HEK293 (cell line): ENCODE data around the gene SLC7A6.

Source experiments
- CTCF ChIA-PET: fragments of 350-600 bp; formaldehyde crosslinking; extraction: SDS; loops from one replicate; lab custom pipeline; 2021; ENCODE audit warnings: antibody characterized with exemption; lab: Yijun Ruan, JAX
- POLR2A ChIA-PET: fragments of 300-600 bp; formaldehyde crosslinking; extraction: SDS; loops from one replicate; lab custom pipeline; 2020; ENCODE audit warnings: antibody characterized with exemption, inconsistent platforms; lab: Yijun Ruan, JAX
- H3K27ac ChIP-seq: fragments of 200-500 bp; sonication (Bioruptor generic); 2 replicates; pipeline ENCODE4 v1.5.1; 2014; ENCODE audit warnings: low read depth, low read length, control low read depth, inconsistent platforms; ENCODE audit errors: extremely low read depth
- H3K36me3 ChIP-seq, 2 experiments: fragments of 200-500 bp in 1 of 2; sonication (Bioruptor generic) in 1 of 2; 1 replicate in 1 of 2; 2 replicates in 1 of 2; pipeline ENCODE4 v1.5.1; 2014 to 2017; ENCODE audit warnings: inconsistent platforms in 2 of 2, low read length in 2 of 2; ENCODE audit not compliant: control insufficient read depth in 2 of 2, insufficient read depth in 1 of 2
- H3K4me1 ChIP-seq: fragments of 200-500 bp; sonication (Bioruptor generic); 2 replicates; pipeline ENCODE4 v1.5.1; 2014; ENCODE audit warnings: mild to moderate bottlenecking, low read length, inconsistent platforms; ENCODE audit not compliant: control insufficient read depth, insufficient read depth
- H3K4me3 ChIP-seq: 2 replicates; pipeline ENCODE4 v1.5.1; 2011; ENCODE audit warnings: low read depth, mild to moderate bottlenecking, control low read depth, low read length, moderate library complexity
- H3K9me3 ChIP-seq: fragments of 200-500 bp; sonication (Bioruptor generic); 2 replicates; pipeline ENCODE4 v1.5.1; 2014; ENCODE audit warnings: low read depth, low read length, inconsistent platforms; ENCODE audit not compliant: control insufficient read depth, insufficient read depth
- IKZF3 ChIP-seq: fragments of 450-650 bp; IDR thresholded peaks from 2 replicates; pipeline ENCODE4 v1.5.0; 2018; ENCODE audit warnings: missing biosample characterization, mild to moderate bottlenecking, missing genetic modification characterization, moderate library complexity
- MZF1 ChIP-seq: fragments of 450-650 bp; formaldehyde crosslinking; IDR thresholded peaks from 2 replicates; pipeline ENCODE4 v1.5.1; 2017; ENCODE audit warnings: missing biosample characterization, missing genetic modification characterization, borderline replicate concordance
- SCRT2 ChIP-seq: fragments of 450-650 bp; formaldehyde crosslinking; IDR thresholded peaks from 2 replicates; pipeline ENCODE4 v1.5.1; 2016; ENCODE audit warnings: missing biosample characterization, missing genetic modification characterization
- ZNF121 ChIP-seq: fragments of 450-650 bp; formaldehyde crosslinking; IDR thresholded peaks from 2 replicates; pipeline ENCODE4 v1.5.1; 2016; ENCODE audit warnings: missing biosample characterization, missing genetic modification characterization
- ZNF354C ChIP-seq: fragments of 450-650 bp; formaldehyde crosslinking; IDR thresholded peaks from 2 replicates; pipeline ENCODE4 v1.5.1; 2016; ENCODE audit warnings: missing biosample characterization, missing genetic modification characterization, low read depth, borderline replicate concordance
- ZNF701 ChIP-seq: fragments of 450-650 bp; formaldehyde crosslinking; IDR thresholded peaks from 2 replicates; pipeline ENCODE4 v1.5.1; 2016; ENCODE audit warnings: missing biosample characterization, missing genetic modification characterization
- ZNF768 ChIP-seq: fragments of 450-650 bp; formaldehyde crosslinking; IDR thresholded peaks from 2 replicates; pipeline ENCODE4 v1.5.1; 2018; ENCODE audit warnings: missing biosample characterization, mild to moderate bottlenecking, missing genetic modification characterization
- TF ChIP-seq, protein P1 (sequence below): fragments of 450-650 bp; formaldehyde crosslinking; IDR thresholded peaks from 2 replicates; pipeline ENCODE4 v1.5.1; 2016; ENCODE audit warnings: missing biosample characterization, missing genetic modification characterization
- TF ChIP-seq, protein P2 (sequence below): fragments of 450-650 bp; formaldehyde crosslinking; IDR thresholded peaks from 2 replicates; pipeline ENCODE4 v1.5.1; 2017; ENCODE audit warnings: missing biosample characterization, missing genetic modification characterization
- TF ChIP-seq, protein P3 (sequence below): fragments of 450-650 bp; formaldehyde crosslinking; IDR thresholded peaks from 2 replicates; pipeline ENCODE4 v1.5.1; 2016; ENCODE audit warnings: missing biosample characterization, missing genetic modification characterization
- TF ChIP-seq, protein P4 (sequence below): fragments of 450-650 bp; formaldehyde crosslinking; IDR thresholded peaks from 2 replicates; pipeline ENCODE4 v1.5.0; 2017; ENCODE audit warnings: missing biosample characterization, missing genetic modification characterization, borderline replicate concordance
- TF ChIP-seq, protein P5 (sequence below): fragments of 450-650 bp; formaldehyde crosslinking; IDR thresholded peaks from 2 replicates; pipeline ENCODE4 v1.5.1; 2016; ENCODE audit warnings: missing biosample characterization, missing genetic modification characterization

Gene SLC7A6

DNA sequence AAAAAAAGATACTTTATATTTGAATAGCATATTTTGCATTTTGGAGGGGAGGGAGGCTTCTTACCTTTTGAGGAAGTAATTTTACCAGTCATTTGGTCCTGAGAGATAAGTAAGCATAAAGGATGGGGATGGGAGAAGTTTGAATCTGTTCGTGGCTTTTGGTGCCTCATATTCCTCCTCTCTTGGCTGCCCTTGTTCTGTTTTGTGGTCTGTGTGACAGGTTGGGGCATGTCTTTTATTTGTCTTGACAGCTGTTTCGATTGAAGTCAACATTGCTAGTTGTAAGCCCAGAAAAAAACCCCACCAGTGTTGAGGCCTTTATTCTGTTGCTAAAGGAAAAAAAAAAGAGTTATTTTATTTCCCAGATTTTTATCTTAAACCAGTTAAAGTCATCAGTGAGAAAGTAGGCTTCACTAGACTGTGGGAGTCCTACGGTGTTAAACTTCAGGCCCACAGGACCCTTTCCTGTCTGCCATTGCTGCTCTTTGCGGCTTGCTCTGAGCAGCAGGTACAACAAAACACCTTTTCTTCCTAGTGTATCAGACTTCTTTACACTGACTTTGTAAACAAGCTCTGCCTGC is 11.4 kb downstream of the SLC7A6 start:
- CTCF ChIA-PET = interaction anchor here (0.6 to 1.8 kb wide), 3 partner anchors 11 to 456 kb away, joined by 3 to 7 read pairs (median 3); partner anchors contain the start of gene SLC7A6
- no peak overlapping the region for H3K4me3 ChIP-seq
- POLR2A ChIA-PET = interaction anchor here (0.7 kb wide), 1 partner anchor 12 kb away, joined by 10 read pairs; the partner anchor contains the start of gene SLC7A6
- peaks cover 9 to 40% of the 10 kb centered on the region in 2 experiments; a peak in 2 of 3 replicates for H3K36me3 ChIP-seq
- H3K27ac ChIP-seq = peak overlapping the region; percentile 54
- H3K9me3 ChIP-seq = no peaks in the 10 kb centered on the region
- TF ChIP-seq, protein P1, sequence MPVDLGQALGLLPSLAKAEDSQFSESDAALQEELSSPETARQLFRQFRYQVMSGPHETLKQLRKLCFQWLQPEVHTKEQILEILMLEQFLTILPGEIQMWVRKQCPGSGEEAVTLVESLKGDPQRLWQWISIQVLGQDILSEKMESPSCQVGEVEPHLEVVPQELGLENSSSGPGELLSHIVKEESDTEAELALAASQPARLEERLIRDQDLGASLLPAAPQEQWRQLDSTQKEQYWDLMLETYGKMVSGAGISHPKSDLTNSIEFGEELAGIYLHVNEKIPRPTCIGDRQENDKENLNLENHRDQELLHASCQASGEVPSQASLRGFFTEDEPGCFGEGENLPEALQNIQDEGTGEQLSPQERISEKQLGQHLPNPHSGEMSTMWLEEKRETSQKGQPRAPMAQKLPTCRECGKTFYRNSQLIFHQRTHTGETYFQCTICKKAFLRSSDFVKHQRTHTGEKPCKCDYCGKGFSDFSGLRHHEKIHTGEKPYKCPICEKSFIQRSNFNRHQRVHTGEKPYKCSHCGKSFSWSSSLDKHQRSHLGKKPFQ (tag by site-specific recombination) = no peak
- TF ChIP-seq, protein P2, sequence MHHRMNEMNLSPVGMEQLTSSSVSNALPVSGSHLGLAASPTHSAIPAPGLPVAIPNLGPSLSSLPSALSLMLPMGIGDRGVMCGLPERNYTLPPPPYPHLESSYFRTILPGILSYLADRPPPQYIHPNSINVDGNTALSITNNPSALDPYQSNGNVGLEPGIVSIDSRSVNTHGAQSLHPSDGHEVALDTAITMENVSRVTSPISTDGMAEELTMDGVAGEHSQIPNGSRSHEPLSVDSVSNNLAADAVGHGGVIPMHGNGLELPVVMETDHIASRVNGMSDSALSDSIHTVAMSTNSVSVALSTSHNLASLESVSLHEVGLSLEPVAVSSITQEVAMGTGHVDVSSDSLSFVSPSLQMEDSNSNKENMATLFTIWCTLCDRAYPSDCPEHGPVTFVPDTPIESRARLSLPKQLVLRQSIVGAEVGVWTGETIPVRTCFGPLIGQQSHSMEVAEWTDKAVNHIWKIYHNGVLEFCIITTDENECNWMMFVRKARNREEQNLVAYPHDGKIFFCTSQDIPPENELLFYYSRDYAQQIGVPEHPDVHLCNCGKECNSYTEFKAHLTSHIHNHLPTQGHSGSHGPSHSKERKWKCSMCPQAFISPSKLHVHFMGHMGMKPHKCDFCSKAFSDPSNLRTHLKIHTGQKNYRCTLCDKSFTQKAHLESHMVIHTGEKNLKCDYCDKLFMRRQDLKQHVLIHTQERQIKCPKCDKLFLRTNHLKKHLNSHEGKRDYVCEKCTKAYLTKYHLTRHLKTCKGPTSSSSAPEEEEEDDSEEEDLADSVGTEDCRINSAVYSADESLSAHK (tag by site-specific recombination) = 0 out of 2 replicates have a peak, but pooled peaks have one; percentile 18
- no peaks in the 10 kb centered on the region; the same call in 1 of the 2 replicates for H3K4me1 ChIP-seq

DNA sequence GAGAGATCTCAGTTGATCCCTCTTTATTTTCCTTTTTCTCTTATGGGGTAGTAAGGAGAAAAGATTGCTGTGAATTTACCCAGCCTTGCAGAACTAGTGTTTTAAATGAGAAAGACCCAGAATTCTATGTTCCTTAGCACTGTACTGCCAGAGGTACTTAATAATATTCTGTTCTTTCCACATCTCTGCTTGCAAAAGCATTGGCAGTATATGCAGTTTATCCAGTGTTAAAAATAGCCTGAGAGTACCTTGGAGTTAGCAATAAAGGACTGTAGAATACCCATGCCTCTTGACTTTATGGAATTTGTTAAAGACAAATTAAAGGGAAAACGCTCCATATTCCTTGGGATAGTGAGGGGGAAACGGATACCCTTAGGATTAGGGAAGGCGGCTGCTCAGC is 11.9 kb downstream of the SLC7A6 start:
- no peaks in the 10 kb centered on the region; the same call in 1 of the 2 replicates for H3K4me1 ChIP-seq
- peak overlapping the region; percentile 54 for H3K27ac ChIP-seq
- no peak overlapping the region for H3K4me3 ChIP-seq
- no peaks in the 10 kb centered on the region for H3K9me3 ChIP-seq
- TF ChIP-seq ZNF768 (no peak), ZNF701 (tag by site-specific recombination) (no peak)
- H3K36me3 ChIP-seq = peaks cover 9 to 43% of the 10 kb centered on the region in 2 experiments; a peak in 2 of 3 replicates
- ChIA-PET POLR2A (no interaction called here), CTCF (interaction anchor here (1.1 to 1.9 kb wide), 3 partner anchors 9 to 15 kb away, joined by 3 to 11 read pairs (median 7); partner anchors contain the start of gene SLC7A6)

DNA sequence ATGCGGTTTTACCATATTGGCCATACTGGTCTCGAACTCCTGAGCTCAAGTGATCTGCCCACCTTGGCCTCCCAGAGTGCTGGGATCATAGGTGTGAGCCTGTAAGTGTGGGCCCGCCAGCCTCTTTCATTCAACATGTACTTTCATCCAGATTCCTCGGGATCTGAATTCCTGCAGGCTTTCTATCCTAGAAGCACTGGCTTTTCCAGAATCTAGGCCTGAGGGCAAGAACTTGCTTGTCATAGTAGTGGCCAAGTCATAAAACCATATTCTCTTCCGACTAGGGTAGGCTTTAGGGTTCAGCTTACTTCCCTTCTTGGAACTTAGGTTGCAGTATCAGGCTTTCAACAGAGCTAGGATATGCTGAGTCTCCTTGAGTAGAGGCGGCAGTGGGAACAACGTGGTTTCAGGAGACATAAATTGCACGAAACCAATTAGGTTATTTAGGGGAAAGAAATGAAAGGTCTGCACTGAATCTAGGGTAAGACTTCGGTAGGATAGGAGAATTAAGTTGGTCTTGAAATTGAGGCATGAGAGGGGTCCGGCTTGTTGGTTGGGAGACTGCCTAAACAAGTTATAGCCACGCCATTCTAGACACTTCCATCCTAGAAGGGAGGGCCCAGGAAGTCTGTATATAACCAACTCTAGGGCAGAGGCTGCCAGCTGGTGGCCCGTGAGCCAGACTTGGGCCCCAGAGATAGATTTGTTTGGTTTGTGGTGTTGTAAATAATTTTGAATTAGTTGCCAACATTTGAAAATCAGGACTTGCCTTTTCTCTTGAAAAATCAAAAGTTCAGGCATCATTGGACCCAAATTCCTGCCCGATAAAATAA is 15.6 kb downstream of the SLC7A6 start:
- Histone ChIP-seq H3K4me3 (no peak overlapping the region), H3K4me1 (no peaks in the 10 kb centered on the region; the same call in 1 of the 2 replicates)
- TF ChIP-seq SCRT2 (tag by site-specific recombination) (peak; percentile 7; the same call in 1 of the 2 replicates), ZNF121 (no peak), MZF1 (tag by site-specific recombination) (no peak), ZNF354C (tag by site-specific recombination) (no peak), IKZF3 (tag by site-specific recombination) (no peak)
- TF ChIP-seq, protein P3, sequence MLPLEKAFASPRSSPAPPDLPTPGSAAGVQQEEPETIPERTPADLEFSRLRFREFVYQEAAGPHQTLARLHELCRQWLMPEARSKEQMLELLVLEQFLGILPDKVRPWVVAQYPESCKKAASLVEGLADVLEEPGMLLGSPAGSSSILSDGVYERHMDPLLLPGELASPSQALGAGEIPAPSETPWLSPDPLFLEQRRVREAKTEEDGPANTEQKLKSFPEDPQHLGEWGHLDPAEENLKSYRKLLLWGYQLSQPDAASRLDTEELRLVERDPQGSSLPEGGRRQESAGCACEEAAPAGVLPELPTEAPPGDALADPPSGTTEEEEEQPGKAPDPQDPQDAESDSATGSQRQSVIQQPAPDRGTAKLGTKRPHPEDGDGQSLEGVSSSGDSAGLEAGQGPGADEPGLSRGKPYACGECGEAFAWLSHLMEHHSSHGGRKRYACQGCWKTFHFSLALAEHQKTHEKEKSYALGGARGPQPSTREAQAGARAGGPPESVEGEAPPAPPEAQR = no peak
- TF ChIP-seq, protein P4, sequence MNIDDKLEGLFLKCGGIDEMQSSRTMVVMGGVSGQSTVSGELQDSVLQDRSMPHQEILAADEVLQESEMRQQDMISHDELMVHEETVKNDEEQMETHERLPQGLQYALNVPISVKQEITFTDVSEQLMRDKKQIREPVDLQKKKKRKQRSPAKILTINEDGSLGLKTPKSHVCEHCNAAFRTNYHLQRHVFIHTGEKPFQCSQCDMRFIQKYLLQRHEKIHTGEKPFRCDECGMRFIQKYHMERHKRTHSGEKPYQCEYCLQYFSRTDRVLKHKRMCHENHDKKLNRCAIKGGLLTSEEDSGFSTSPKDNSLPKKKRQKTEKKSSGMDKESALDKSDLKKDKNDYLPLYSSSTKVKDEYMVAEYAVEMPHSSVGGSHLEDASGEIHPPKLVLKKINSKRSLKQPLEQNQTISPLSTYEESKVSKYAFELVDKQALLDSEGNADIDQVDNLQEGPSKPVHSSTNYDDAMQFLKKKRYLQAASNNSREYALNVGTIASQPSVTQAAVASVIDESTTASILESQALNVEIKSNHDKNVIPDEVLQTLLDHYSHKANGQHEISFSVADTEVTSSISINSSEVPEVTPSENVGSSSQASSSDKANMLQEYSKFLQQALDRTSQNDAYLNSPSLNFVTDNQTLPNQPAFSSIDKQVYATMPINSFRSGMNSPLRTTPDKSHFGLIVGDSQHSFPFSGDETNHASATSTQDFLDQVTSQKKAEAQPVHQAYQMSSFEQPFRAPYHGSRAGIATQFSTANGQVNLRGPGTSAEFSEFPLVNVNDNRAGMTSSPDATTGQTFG (tag by site-specific recombination) = no peak
- TF ChIP-seq, protein P5, sequence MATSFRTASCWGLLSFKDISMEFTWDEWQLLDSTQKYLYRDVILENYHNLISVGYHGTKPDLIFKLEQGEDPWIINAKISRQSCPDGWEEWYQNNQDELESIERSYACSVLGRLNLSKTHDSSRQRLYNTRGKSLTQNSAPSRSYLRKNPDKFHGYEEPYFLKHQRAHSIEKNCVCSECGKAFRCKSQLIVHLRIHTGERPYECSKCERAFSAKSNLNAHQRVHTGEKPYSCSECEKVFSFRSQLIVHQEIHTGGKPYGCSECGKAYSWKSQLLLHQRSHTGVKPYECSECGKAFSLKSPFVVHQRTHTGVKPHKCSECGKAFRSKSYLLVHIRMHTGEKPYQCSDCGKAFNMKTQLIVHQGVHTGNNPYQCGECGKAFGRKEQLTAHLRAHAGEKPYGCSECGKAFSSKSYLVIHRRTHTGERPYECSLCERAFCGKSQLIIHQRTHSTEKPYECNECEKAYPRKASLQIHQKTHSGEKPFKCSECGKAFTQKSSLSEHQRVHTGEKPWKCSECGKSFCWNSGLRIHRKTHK (tag by site-specific recombination) = no peak
- TF ChIP-seq, all 188 proteins: peak for 1
- no peaks in the 10 kb centered on the region for H3K9me3 ChIP-seq
- peaks cover 16 to 38% of the 10 kb centered on the region in 2 experiments; a peak in 2 of 3 replicates for H3K36me3 ChIP-seq
- ChIA-PET POLR2A (interaction anchor here (0.7 kb wide), 1 partner anchor 999 kb away, joined by 3 read pairs; no protein-coding TSS in a partner anchor), CTCF (interaction anchor here (0.6 kb wide), 1 partner anchor 46 kb away, joined by 3 read pairs; no protein-coding TSS in a partner anchor)
- no peak overlapping the region for H3K27ac ChIP-seq
